HG03039 (cell line): ENCODE measurements around the gene LAIR1.
"Not testable (repeated sequence)": the region's sequence is repeated elsewhere in the genome, so short reads cannot be mapped to it uniquely, and the experiment has no call there.

Experiments
- ATAC-seq: cut with Tn5 transposase; IDR thresholded peaks from one replicate; pipeline ENCODE4 v1.9.1; 2021; ENCODE audit warnings: mild to moderate bottlenecking, moderate library complexity; ENCODE audit not compliant: unreplicated experiment

The LAIR1 gene

GRCh38 chr19:54364775-54365257 is at the start of gene LAIR1:
Gene LAIR1, minus strand, starts transcription at chr19:54364931. Its CDS starts 127 bp downstream, at chr19:54364804.
- ATAC-seq: no peak

- ATAC-seq: no peak
Measured at GRCh38 chr19:54414156-54414555, 49.4 kb upstream of the LAIR1 start.

- ATAC-seq: no peak
Measured at GRCh38 chr19:54412877-54413276, 48.1 kb upstream of the LAIR1 start.

- no peak for ATAC-seq
Measured at GRCh38 chr19:54411033-54411432, 46.3 kb upstream of the LAIR1 start.

- no peak for ATAC-seq
Measured at GRCh38 chr19:54408456-54409026, 43.8 kb upstream of the LAIR1 start.

- ATAC-seq: no peak
Measured at GRCh38 chr19:54407780-54408179, 43.0 kb upstream of the LAIR1 start.

GRCh38 chr19:54405628-54406027 is 40.9 kb upstream of the LAIR1 start:
- ATAC-seq: no peak

- no peak for ATAC-seq
Measured at GRCh38 chr19:54403054-54403453, 38.3 kb upstream of the LAIR1 start.

- no peak for ATAC-seq
Measured at GRCh38 chr19:54400913-54401312, 36.2 kb upstream of the LAIR1 start.

- ATAC-seq: no peak
Measured at GRCh38 chr19:54399189-54399588, 34.5 kb upstream of the LAIR1 start.

GRCh38 chr19:54395685-54396084 is 31.0 kb upstream of the LAIR1 start:
- no peak for ATAC-seq

- no peak for ATAC-seq
Measured at GRCh38 chr19:54393381-54393780, 28.6 kb upstream of the LAIR1 start.

- no peak for ATAC-seq
Measured at GRCh38 chr19:54392105-54392504, 27.4 kb upstream of the LAIR1 start.

GRCh38 chr19:54391589-54392061 is 26.9 kb upstream of the LAIR1 start:
- no peak for ATAC-seq

- no peak for ATAC-seq
Measured at GRCh38 chr19:54390942-54391577, 26.3 kb upstream of the LAIR1 start.

GRCh38 chr19:54389553-54389952 is 24.8 kb upstream of the LAIR1 start:
- no peak for ATAC-seq

GRCh38 chr19:54388802-54389139 is 24.0 kb upstream of the LAIR1 start:
- ATAC-seq: no peak

GRCh38 chr19:54387991-54388801 is 23.5 kb upstream of the LAIR1 start:
- no peak for ATAC-seq

- no peak for ATAC-seq
Measured at GRCh38 chr19:54383330-54383729, 18.6 kb upstream of the LAIR1 start.

GRCh38 chr19:54382041-54382440 is 17.3 kb upstream of the LAIR1 start:
- not testable (repeated sequence) for ATAC-seq

GRCh38 chr19:54380897-54381296 is 16.2 kb upstream of the LAIR1 start:
- no peak for ATAC-seq

GRCh38 chr19:54379187-54379678 is 14.5 kb upstream of the LAIR1 start:
- ATAC-seq: no peak
